GM23338 (cell line): ENCODE results near the gene PDSS2. TPM values are rescaled to one million over a fixed set of nuclear protein-coding genes. Genes with fewer than 3 reads are reported as not detected.

Experiments
- ATAC-seq: fragments of 200-7000 bp; cut with Tn5 transposase; 3 replicates; pipeline ENCODE4 v1.9.1; 2020
- DNase-seq: peaks from one replicate; pipeline ENCODE4 v3.0.0-alpha.2; 2015; ENCODE audit warnings: low spot score
- H2AFZ ChIP-seq: fragments of 200-600 bp; sonication (generic); 2 replicates; pipeline ENCODE4 v1.8.0; 2016; ENCODE audit warnings: antibody characterized with exemption, mild to moderate bottlenecking, moderate library complexity
- H3F3A ChIP-seq: fragments of 200-600 bp; sonication (generic); replicated peaks from 2 replicates; pipeline ENCODE4 v1.8.0; 2017; ENCODE audit warnings: antibody characterized with exemption, mixed run types, low read depth
- H3K27ac ChIP-seq: fragments of 200-600 bp; sonication (generic); 2 replicates; pipeline ENCODE4 v1.6.1; 2016; ENCODE audit warnings: low read depth
- H3K27me3 ChIP-seq: fragments of 200-600 bp; sonication (generic); 2 replicates; pipeline ENCODE4 v1.8.0; 2016; ENCODE audit warnings: mild to moderate bottlenecking, mixed run types, moderate library complexity; ENCODE audit not compliant: insufficient read depth
- H3K36me3 ChIP-seq: fragments of 200-600 bp; sonication (generic); 2 replicates; pipeline ENCODE4 v1.8.0; 2016; ENCODE audit warnings: mild to moderate bottlenecking; ENCODE audit not compliant: insufficient read depth
- H3K4me1 ChIP-seq: fragments of 200-600 bp; sonication (generic); 2 replicates; pipeline ENCODE4 v1.8.0; 2016; ENCODE audit warnings: mild to moderate bottlenecking, moderate library complexity; ENCODE audit not compliant: insufficient read depth
- H3K4me2 ChIP-seq: fragments of 200-600 bp; sonication (generic); 2 replicates; pipeline ENCODE4 v1.7.1; 2017; ENCODE audit warnings: mixed run types
- H3K4me3 ChIP-seq: fragments of 200-600 bp; sonication (generic); 2 replicates; pipeline ENCODE4 v1.6.1; 2016; ENCODE audit warnings: mixed run types
- H3K79me2 ChIP-seq: fragments of 200-600 bp; sonication (generic); replicated peaks from 2 replicates; pipeline ENCODE4 v1.8.0; 2017; ENCODE audit warnings: mild to moderate bottlenecking; ENCODE audit not compliant: insufficient read depth
- H3K9me2 ChIP-seq: fragments of 200-600 bp; sonication (generic); 2 replicates; pipeline ENCODE4 v1.8.0; 2017; ENCODE audit not compliant: insufficient read depth
- H4K20me1 ChIP-seq: fragments of 200-600 bp; sonication (generic); replicated peaks from 2 replicates; pipeline ENCODE4 v1.8.0; 2017; ENCODE audit warnings: mild to moderate bottlenecking; ENCODE audit not compliant: insufficient read depth
- H3K27ac Mint-ChIP-seq: 2 replicates; pipeline ENCODE4 v1.8.0; 2020; ENCODE audit warnings: inconsistent platforms, mild to moderate bottlenecking, moderate library complexity, mixed read lengths
- H3K27me3 Mint-ChIP-seq: 3 replicates; pipeline ENCODE4 v1.8.0; 2022; ENCODE audit warnings: low read depth, mild to moderate bottlenecking, moderate library complexity, mixed read lengths, inconsistent platforms; ENCODE audit not compliant: insufficient read depth, poor library complexity
- H3K36me3 Mint-ChIP-seq: 3 replicates; pipeline ENCODE4 v1.8.0; 2021; ENCODE audit warnings: low read depth, mild to moderate bottlenecking, inconsistent platforms, moderate library complexity, mixed read lengths
- H3K4me1 Mint-ChIP-seq: 3 replicates; pipeline ENCODE4 v1.8.0; 2020; ENCODE audit warnings: mild to moderate bottlenecking, inconsistent platforms, mixed read lengths
- H3K4me3 Mint-ChIP-seq: 3 replicates; pipeline ENCODE4 v1.8.0; 2021; ENCODE audit warnings: moderate library complexity, mild to moderate bottlenecking, inconsistent platforms, mixed read lengths
- H3K9me3 Mint-ChIP-seq: 3 replicates; pipeline ENCODE4 v1.8.0; 2020; ENCODE audit warnings: moderate library complexity, mild to moderate bottlenecking, inconsistent platforms, mixed read lengths
- CREB1 ChIP-seq: fragments of 250-450 bp; sonication (Bioruptor Pico); IDR thresholded peaks from 2 replicates; pipeline ENCODE4 v1.5.0; 2020; ENCODE audit warnings: low read depth, mild to moderate bottlenecking, moderate library complexity
- CTCF ChIP-seq, 2 experiments: fragments of 200-600 bp in 1 of 2; sonication (generic) in 1 of 2; conservative IDR thresholded peaks; 2 replicates each; pipeline versions ENCODE4 v1.5.1 to v1.6.1; 2016 to 2017; ENCODE audit warnings: antibody characterized with exemption in 2 of 2, low read depth in 2 of 2, mild to moderate bottlenecking in 2 of 2, moderate library complexity in 1 of 2
- ETS1 ChIP-seq: IDR thresholded peaks from 2 replicates; pipeline ENCODE4 v1.6.1; 2016; ENCODE audit warnings: antibody characterized with exemption
- EZH2 ChIP-seq: fragments of 200-600 bp; sonication (generic); IDR thresholded peaks from one replicate; pipeline ENCODE4 v1.8.0; 2017; ENCODE audit warnings: antibody characterized with exemption, mild to moderate bottlenecking, low read depth; ENCODE audit not compliant: unreplicated experiment
- EZH2phosphoT487 ChIP-seq: fragments of 200-600 bp; sonication (generic); IDR thresholded peaks from one replicate; pipeline ENCODE4 v1.8.1; 2018; ENCODE audit warnings: antibody characterized with exemption; ENCODE audit not compliant: unreplicated experiment
- JUNB ChIP-seq: IDR thresholded peaks from one replicate; pipeline ENCODE4 v1.6.1; 2016; ENCODE audit warnings: antibody characterized with exemption; ENCODE audit not compliant: unreplicated experiment
- NANOG ChIP-seq: IDR thresholded peaks from 2 replicates; pipeline ENCODE4 v1.6.1; 2016; ENCODE audit warnings: antibody characterized with exemption, borderline replicate concordance
- POLR2AphosphoS5 ChIP-seq: IDR thresholded peaks from 2 replicates; pipeline ENCODE4 v1.6.1; 2016; ENCODE audit warnings: antibody characterized with exemption, low read depth
- REST ChIP-seq: IDR thresholded peaks from one replicate; pipeline ENCODE4 v1.6.1; 2018; ENCODE audit warnings: antibody characterized with exemption; ENCODE audit not compliant: unreplicated experiment
- STAT1 ChIP-seq: IDR thresholded peaks from one replicate; pipeline ENCODE4 v1.6.1; 2016; ENCODE audit warnings: antibody characterized with exemption; ENCODE audit not compliant: unreplicated experiment
- ZNF114 ChIP-seq: fragments of 250-450 bp; sonication (Bioruptor Pico); IDR thresholded peaks from 2 replicates; pipeline ENCODE4 v1.5.0; 2020; ENCODE audit warnings: mild to moderate bottlenecking, moderate library complexity
- ZNF331 ChIP-seq: fragments of 250-450 bp; sonication (Bioruptor Pico); IDR thresholded peaks from 2 replicates; pipeline ENCODE4 v1.5.0; 2020; ENCODE audit warnings: low read depth, mild to moderate bottlenecking, moderate library complexity
- ZNF462 ChIP-seq: fragments of 250-450 bp; sonication (Bioruptor Pico); IDR thresholded peaks from 2 replicates; pipeline ENCODE4 v1.5.0; 2020; ENCODE audit warnings: mild to moderate bottlenecking, moderate library complexity
- polyA plus RNA-seq: library from polyadenylated mRNA; unstranded; fragments of >200 nt; fragmentation: Nextera tagmentation; extraction: Ambion mirVana; gene quantifications from 2 replicates; pipeline ENCODE4 v1.2.1, GENCODE V29; 2016
- total RNA-seq: library from RNA; depleted of rRNA; stranded (reverse); fragments of >200 nt; shearing (Covaris generic); gene quantifications from 2 replicates; pipeline ENCODE4 v1.2.3, GENCODE V29; 2014

The PDSS2 gene
- total and polyA plus RNA-seq, 2 experiments from 2014 or later, result 7.3 to 16.7 TPM

GRCh38 chr6:107144666-107145065 lies 314.7 kb downstream of the PDSS2 start:
- no peak for ATAC-seq
- H3K9me3 Mint-ChIP-seq, result no peaks in the 10 kb centered on the region
- TF ChIP-seq STAT1 (no peak), ZNF462 (no peak), CREB1 (CRISPR knock-in tag) (no peak), JUNB (no peak), POLR2AphosphoS5 (no peak), ETS1 (no peak), REST (no peak), CTCF (conservative IDR thresholded peaks at IDR 0.05; ENCODE audit: low read depth in 2 of 2) (no peak), ZNF114 (no peak), EZH2 (no peak), EZH2phosphoT487 (no peak), ZNF331 (no peak), NANOG (no peak)

More at GRCh38 chr6:107144666-107145065, 314.7 kb downstream of the PDSS2 start:
- Histone ChIP-seq H3K79me2 (no peaks in the 10 kb centered on the region), H3K27me3 (no peaks in the 10 kb centered on the region), H3K4me2 (no peak overlapping the region), H3K4me3 (no peak overlapping the region), H3K4me1 (peaks cover 5% of the 10 kb centered on the region), H3K9me2 (no peaks in the 10 kb centered on the region), H3K27ac (no peak overlapping the region), H2AFZ (no peak overlapping the region), H3F3A (0 out of 2 replicates have a peak, but pooled peaks cover 3% of the 10 kb centered on the region), H4K20me1 (no peaks in the 10 kb centered on the region), H3K36me3 (no peaks in the 10 kb centered on the region)
- Mint-ChIP-seq H3K36me3 (no peaks in the 10 kb centered on the region), H3K4me3 (no peak overlapping the region), H3K27ac (no peak overlapping the region), H3K27me3 (no peaks in the 10 kb centered on the region), H3K4me1 (peaks cover 3% of the 10 kb centered on the region; the same call in 2 of the 3 replicates)
- no peak for DNase-seq
